Medulla oblongata (tissue), 1 donor: ENCODE measurements around the gene BCAT1.
"Not testable (repeated sequence)": the region's sequence is repeated elsewhere in the genome, so short reads cannot be mapped to it uniquely, and the experiment has no call there.

Experiments used
- DNase-seq: peaks from one replicate; pipeline ENCODE4 v3.0.0-alpha.2; 2015; ENCODE audit errors: extremely low spot score

BCAT1 gene

GRCh38 chr12:24853588-24853987 is 95.3 kb downstream of the BCAT1 start:
- no peak for DNase-seq

- DNase-seq = no peak
Observed at GRCh38 chr12:24853094-24853493, 95.8 kb downstream of the BCAT1 start.

GRCh38 chr12:24852420-24852819 is 96.5 kb downstream of the BCAT1 start:
- no peak for DNase-seq

- not testable (repeated sequence) for DNase-seq
Observed at GRCh38 chr12:24851883-24852282, 97.0 kb downstream of the BCAT1 start.

- no peak for DNase-seq
Observed at GRCh38 chr12:24851341-24851740, 97.6 kb downstream of the BCAT1 start.

GRCh38 chr12:24850496-24850895 is 98.4 kb downstream of the BCAT1 start:
- no peak for DNase-seq

GRCh38 chr12:24848941-24849477 is 99.9 kb downstream of the BCAT1 start:
- no peak for DNase-seq

- DNase-seq = no peak
Observed at GRCh38 chr12:24846689-24847088, 102.2 kb downstream of the BCAT1 start.

GRCh38 chr12:24845615-24846014 is 103.3 kb downstream of the BCAT1 start:
- no peak for DNase-seq

GRCh38 chr12:24840046-24840800 is 108.7 kb downstream of the BCAT1 start:
- no peak for DNase-seq

- no peak for DNase-seq
Observed at GRCh38 chr12:24839268-24839791, 109.6 kb downstream of the BCAT1 start.

GRCh38 chr12:24838531-24838950 is 110.4 kb downstream of the BCAT1 start:
- peak; percentile 21 for DNase-seq

- DNase-seq = no peak
Observed at GRCh38 chr12:24835377-24835776, 113.5 kb downstream of the BCAT1 start.

GRCh38 chr12:24833513-24833912 is 115.4 kb downstream of the BCAT1 start:
- no peak for DNase-seq

GRCh38 chr12:24823808-24824515 is 124.9 kb downstream of the BCAT1 start:
- DNase-seq = no peak

- no peak for DNase-seq
Observed at GRCh38 chr12:24822121-24822899, 126.6 kb downstream of the BCAT1 start.

GRCh38 chr12:24821691-24822090 is 127.2 kb downstream of the BCAT1 start:
- no peak for DNase-seq

GRCh38 chr12:24820872-24821271 is 128.0 kb downstream of the BCAT1 start:
- DNase-seq = no peak

GRCh38 chr12:24818351-24818750 is 130.6 kb downstream of the BCAT1 start:
- DNase-seq = no peak

- no peak for DNase-seq
Observed at GRCh38 chr12:24815114-24815423, 133.8 kb downstream of the BCAT1 start.

GRCh38 chr12:24814379-24815113 is 134.4 kb downstream of the BCAT1 start:
- peak; percentile 62 for DNase-seq
